Tibial nerve (tissue), 4 donors: ENCODE data around the gene CHP2. TPM values are rescaled to one million over a fixed set of nuclear protein-coding genes. Genes with fewer than 3 reads are reported as not detected.

Source experiments
- DNase-seq, 2 donors: peaks; one replicate each; pipeline ENCODE4 v3.0.0-alpha.2; 2019; ENCODE audit warnings: low spot score in 2 of 2
- H3K27ac ChIP-seq, 4 donors: fragments of 200-600 bp; sonication (generic) in 3 of 4; one replicate each; pipeline ENCODE4 v1.5.1; 2017 to 2019; ENCODE audit warnings: mild to moderate bottlenecking in 1 of 4
- H3K27me3 ChIP-seq, 2 donors: fragments of 200-600 bp; sonication (generic) in 1 of 2; one replicate each; pipeline versions ENCODE4 v1.5.1 to v1.6.0; 2017 to 2019
- H3K36me3 ChIP-seq, 3 donors: fragments of 200-600 bp; sonication (generic); one replicate each; pipeline ENCODE4 v1.5.1; 2018 to 2019
- H3K4me1 ChIP-seq, 4 donors: fragments of 200-600 bp; sonication (generic) in 3 of 4; one replicate each; pipeline ENCODE4 v1.5.1; 2017 to 2019
- H3K4me3 ChIP-seq, 4 donors: fragments of 200-600 bp; sonication (generic) in 3 of 4; one replicate each; pipeline ENCODE4 v1.5.1; 2017 to 2019; ENCODE audit warnings: mild to moderate bottlenecking in 1 of 4, moderate library complexity in 1 of 4
- H3K9me3 ChIP-seq, 4 donors: fragments of 200-600 bp; sonication (generic) in 3 of 4; one replicate each; pipeline ENCODE4 v1.5.1; 2017 to 2019
- EP300 ChIP-seq, 2 donors: sonication (generic); formaldehyde crosslinking; IDR thresholded peaks; one replicate each; pipeline ENCODE4 v1.6.1; 2017; ENCODE audit warnings: antibody characterized with exemption in 2 of 2, mild to moderate bottlenecking in 1 of 2
- POLR2A ChIP-seq, 2 donors: fragments of 450-650 bp; IDR thresholded peaks; one replicate each; pipeline ENCODE4 v1.6.1; 2017; ENCODE audit warnings: antibody characterized with exemption in 2 of 2, mild to moderate bottlenecking in 2 of 2, moderate library complexity in 2 of 2
- WGBS, 2 donors: methylation state at CpG; one replicate each; pipeline ENCODE4 v1.1.5; 2018; 5-methylcytosine and 5-hydroxymethylcytosine counted together
- total RNA-seq, 4 donors: library from RNA; depleted of rRNA; stranded (reverse); fragments of >200 nt; gene quantifications; one replicate each; pipeline ENCODE4 v1.1.0, GENCODE V29; 2016
- TF ChIP-seq, protein P1 (sequence below), 5 experiments: fragments of 200-600 bp in 3 of 5; fragments of 450-650 bp in 2 of 5; sonication (generic) in 3 of 5; IDR thresholded peaks; one replicate each; pipeline ENCODE4 v1.5.1; 2016 to 2019; ENCODE audit warnings: antibody characterized with exemption in 5 of 5, mild to moderate bottlenecking in 3 of 5, moderate library complexity in 2 of 5

CHP2 gene
- total RNA-seq, 4 donors from 2014 or later: 1.8 to 15.5 (median 7.5) TPM

DNA sequence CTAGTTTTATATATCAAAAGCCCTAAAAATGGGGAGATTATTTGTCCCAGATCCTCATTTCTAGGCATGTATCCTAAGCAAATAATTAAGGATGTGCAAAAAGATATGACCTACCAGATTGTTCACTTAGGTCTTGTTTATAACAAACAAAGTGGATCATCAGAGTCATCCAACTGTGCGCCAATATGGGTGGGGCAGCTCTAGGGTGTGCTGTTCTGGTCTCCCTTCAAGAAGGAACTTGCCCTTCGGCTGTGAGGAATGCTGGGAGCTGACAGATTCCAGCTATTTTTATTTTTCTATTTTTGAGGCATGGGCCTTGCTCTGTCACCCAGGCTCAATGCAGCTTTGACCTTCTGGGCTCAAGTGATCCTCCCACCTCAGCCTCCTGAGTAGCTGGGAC, 13.8 kb downstream of the CHP2 start:
- Histone ChIP-seq H3K36me3 (no peaks in the 10 kb centered on the region), H3K27me3 (no peaks in the 10 kb centered on the region), H3K4me3 (no peak overlapping the region), H3K9me3 (peaks cover 0 to 7% (median 0%) of the 10 kb centered on the region in 4 donors), H3K27ac (no peak overlapping the region), H3K4me1 (no peaks in the 10 kb centered on the region)
- TF ChIP-seq EP300 (IDR thresholded peaks at IDR 0.05): no peak
- WGBS, 2 donors: 67 to 75% methylated on average over 2 of the region's 2 CpGs
- DNase-seq: no peak

GRCh38 chr16:23771027-23771426, 16.2 kb downstream of the CHP2 start:
- H3K27me3 ChIP-seq: no peaks in the 10 kb centered on the region
- no peaks in the 10 kb centered on the region for H3K4me1 ChIP-seq
- no peak for DNase-seq
- WGBS, 2 donors: 92 to 94% methylated on average over 8 of the region's 8 CpGs
- no peak overlapping the region for H3K27ac ChIP-seq
- H3K9me3 ChIP-seq: peaks cover 0 to 5% (median 0%) of the 10 kb centered on the region in 4 donors
- TF ChIP-seq, protein P1, sequence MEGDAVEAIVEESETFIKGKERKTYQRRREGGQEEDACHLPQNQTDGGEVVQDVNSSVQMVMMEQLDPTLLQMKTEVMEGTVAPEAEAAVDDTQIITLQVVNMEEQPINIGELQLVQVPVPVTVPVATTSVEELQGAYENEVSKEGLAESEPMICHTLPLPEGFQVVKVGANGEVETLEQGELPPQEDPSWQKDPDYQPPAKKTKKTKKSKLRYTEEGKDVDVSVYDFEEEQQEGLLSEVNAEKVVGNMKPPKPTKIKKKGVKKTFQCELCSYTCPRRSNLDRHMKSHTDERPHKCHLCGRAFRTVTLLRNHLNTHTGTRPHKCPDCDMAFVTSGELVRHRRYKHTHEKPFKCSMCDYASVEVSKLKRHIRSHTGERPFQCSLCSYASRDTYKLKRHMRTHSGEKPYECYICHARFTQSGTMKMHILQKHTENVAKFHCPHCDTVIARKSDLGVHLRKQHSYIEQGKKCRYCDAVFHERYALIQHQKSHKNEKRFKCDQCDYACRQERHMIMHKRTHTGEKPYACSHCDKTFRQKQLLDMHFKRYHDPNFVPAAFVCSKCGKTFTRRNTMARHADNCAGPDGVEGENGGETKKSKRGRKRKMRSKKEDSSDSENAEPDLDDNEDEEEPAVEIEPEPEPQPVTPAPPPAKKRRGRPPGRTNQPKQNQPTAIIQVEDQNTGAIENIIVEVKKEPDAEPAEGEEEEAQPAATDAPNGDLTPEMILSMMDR (IDR thresholded peaks at IDR 0.05): no peak
- TF ChIP-seq EP300 (IDR thresholded peaks at IDR 0.05): no peak
- no peak for TF ChIP-seq POLR2A (IDR thresholded peaks at IDR 0.05)
- no peak overlapping the region for H3K4me3 ChIP-seq
- no peaks in the 10 kb centered on the region for H3K36me3 ChIP-seq

GRCh38 chr16:23771642-23772041, 16.8 kb downstream of the CHP2 start:
- no peak overlapping the region for H3K4me3 ChIP-seq
- no peak for DNase-seq
- H3K36me3 ChIP-seq: no peaks in the 10 kb centered on the region
- H3K27me3 ChIP-seq: no peaks in the 10 kb centered on the region
- TF ChIP-seq POLR2A (IDR thresholded peaks at IDR 0.05) (no peak), EP300 (IDR thresholded peaks at IDR 0.05) (no peak)
- TF ChIP-seq, protein P1 (IDR thresholded peaks at IDR 0.05): no peak
- WGBS, 2 donors: 36 to 68% methylated on average over 2 of the region's 2 CpGs
- H3K27ac ChIP-seq: no peak overlapping the region
- H3K9me3 ChIP-seq: no peaks in the 10 kb centered on the region
- no peaks in the 10 kb centered on the region for H3K4me1 ChIP-seq

GRCh38 chr16:23773339-23773738, 18.5 kb downstream of the CHP2 start:
- H3K36me3 ChIP-seq: no peaks in the 10 kb centered on the region
- H3K27me3 ChIP-seq: no peaks in the 10 kb centered on the region
- H3K9me3 ChIP-seq: no peaks in the 10 kb centered on the region
- 83 to 88% methylated on average over 2 of the region's 2 CpGs for WGBS, 2 donors
- H3K4me3 ChIP-seq: no peak overlapping the region
- H3K4me1 ChIP-seq: no peaks in the 10 kb centered on the region
- DNase-seq: no peak
- no peak overlapping the region for H3K27ac ChIP-seq
- no peak for TF ChIP-seq EP300 (IDR thresholded peaks at IDR 0.05)
- no peak for TF ChIP-seq POLR2A (IDR thresholded peaks at IDR 0.05)
- TF ChIP-seq, protein P1 (IDR thresholded peaks at IDR 0.05): no peak

DNA sequence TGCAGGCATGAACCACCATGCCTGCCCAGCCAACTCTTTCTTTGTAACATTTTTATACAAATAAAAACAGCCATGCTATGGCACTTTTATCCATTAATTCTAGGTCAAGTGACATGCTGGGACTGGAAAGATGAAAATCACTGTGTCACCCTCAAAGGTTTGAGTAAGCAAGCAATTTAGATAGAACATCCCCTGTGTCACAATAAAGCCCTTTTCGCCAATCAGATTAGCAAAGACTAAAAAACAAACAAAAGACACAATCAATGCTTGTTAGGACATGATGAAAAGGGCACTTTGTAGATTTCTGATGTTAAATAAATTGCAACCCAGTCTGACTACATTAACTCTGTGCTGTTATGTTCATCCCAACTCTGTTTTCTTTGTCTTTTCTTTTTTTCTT, 26.4 kb downstream of the CHP2 start:
- Histone ChIP-seq H3K27ac (no peak overlapping the region), H3K27me3 (no peaks in the 10 kb centered on the region), H3K4me1 (no peaks in the 10 kb centered on the region), H3K9me3 (no peaks in the 10 kb centered on the region), H3K4me3 (no peak overlapping the region), H3K36me3 (no peaks in the 10 kb centered on the region)
- TF ChIP-seq EP300 (IDR thresholded peaks at IDR 0.05) (no peak), POLR2A (IDR thresholded peaks at IDR 0.05) (no peak)
- TF ChIP-seq, protein P1 (IDR thresholded peaks at IDR 0.05): no peak
- no peak for DNase-seq
- 52 to 58% methylated on average over 1 of the region's 1 CpG for WGBS, 2 donors
